OCI-LY7 (cell line): ENCODE measurements around the gene BANF2.

ENCODE experiments used
- EZH2phosphoT487 ChIP-seq: fragments of 200-600 bp; sonication (generic); IDR thresholded peaks from 2 replicates; pipeline ENCODE4 v1.6.1; 2018; ENCODE audit warnings: low read depth, borderline replicate concordance, mild to moderate bottlenecking, mixed run types, antibody characterized with exemption, low read length, moderate library complexity, mixed read lengths
- TF ChIP-seq, protein P1 (sequence below): fragments of 200-600 bp; sonication (generic); conservative IDR thresholded peaks from 2 replicates; pipeline ENCODE4 v1.5.1; 2014; ENCODE audit warnings: mild to moderate bottlenecking, antibody characterized with exemption, low read length, moderate library complexity, mixed read lengths

DNA sequence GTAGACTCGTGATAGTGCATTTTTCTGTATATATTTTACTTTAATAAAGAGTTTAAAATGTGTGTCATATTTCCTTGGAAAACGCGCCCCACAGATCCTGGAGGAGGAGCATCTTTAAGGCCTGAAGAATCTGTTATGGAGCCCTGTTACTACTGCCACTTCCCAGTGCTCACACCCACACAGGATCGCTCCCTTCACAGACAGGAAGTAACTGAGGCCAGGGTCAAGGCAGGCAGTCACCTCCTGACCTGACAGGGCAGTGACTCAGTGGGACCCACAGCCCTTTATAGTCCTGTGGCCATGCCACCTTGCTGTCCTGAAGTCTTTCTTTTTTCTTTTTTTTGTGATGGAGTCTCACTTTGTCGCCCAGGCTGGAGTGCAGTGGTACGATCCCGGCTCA is 26.7 kb upstream of the BANF2 start:
- TF ChIP-seq, protein P1, sequence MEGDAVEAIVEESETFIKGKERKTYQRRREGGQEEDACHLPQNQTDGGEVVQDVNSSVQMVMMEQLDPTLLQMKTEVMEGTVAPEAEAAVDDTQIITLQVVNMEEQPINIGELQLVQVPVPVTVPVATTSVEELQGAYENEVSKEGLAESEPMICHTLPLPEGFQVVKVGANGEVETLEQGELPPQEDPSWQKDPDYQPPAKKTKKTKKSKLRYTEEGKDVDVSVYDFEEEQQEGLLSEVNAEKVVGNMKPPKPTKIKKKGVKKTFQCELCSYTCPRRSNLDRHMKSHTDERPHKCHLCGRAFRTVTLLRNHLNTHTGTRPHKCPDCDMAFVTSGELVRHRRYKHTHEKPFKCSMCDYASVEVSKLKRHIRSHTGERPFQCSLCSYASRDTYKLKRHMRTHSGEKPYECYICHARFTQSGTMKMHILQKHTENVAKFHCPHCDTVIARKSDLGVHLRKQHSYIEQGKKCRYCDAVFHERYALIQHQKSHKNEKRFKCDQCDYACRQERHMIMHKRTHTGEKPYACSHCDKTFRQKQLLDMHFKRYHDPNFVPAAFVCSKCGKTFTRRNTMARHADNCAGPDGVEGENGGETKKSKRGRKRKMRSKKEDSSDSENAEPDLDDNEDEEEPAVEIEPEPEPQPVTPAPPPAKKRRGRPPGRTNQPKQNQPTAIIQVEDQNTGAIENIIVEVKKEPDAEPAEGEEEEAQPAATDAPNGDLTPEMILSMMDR: no peak
- no peak for TF ChIP-seq EZH2phosphoT487
